K562 (cell line): ENCODE data around the gene RERE. TPM values are rescaled to one million over a fixed set of nuclear protein-coding genes. Genes with fewer than 3 reads are reported as not detected.

ENCODE experiments used
- ATAC-seq: fragments of 200-7000 bp; cut with Tn5 transposase; 3 replicates; pipeline ENCODE4 v1.9.1; 2020; ENCODE audit warnings: moderate library complexity
- BruUV-seq: library from RNA; stranded (reverse); fragments of 400-500 nt; replicated peaks from 2 replicates; lab custom pipeline; 2021; lab: Mats Ljungman, UMichigan
- CTCF ChIA-PET: fragments of 300-600 bp; formaldehyde crosslinking; extraction: SDS; loops from one replicate; lab custom pipeline; 2021; ENCODE audit warnings: low intra/inter-chr PET ratio; lab: Yijun Ruan, JAX
- POLR2A ChIA-PET: fragments of 300-600, 350-650 bp; sonication (Branson Sonifier 250); formaldehyde crosslinking; extraction: SDS; loops from one replicate; lab custom pipeline; 2021; ENCODE audit warnings: antibody characterized with exemption, inconsistent platforms; lab: Yijun Ruan, JAX
- DNase-seq, 4 experiments: peaks; one replicate each; pipeline versions ENCODE4 v3.0.0 to v3.0.0-alpha.2; 2011 to 2018; ENCODE audit warnings: low spot score in 3 of 4, mixed read lengths in 3 of 4; ENCODE audit errors: extremely low read depth in 1 of 4
- FAIRE-seq: peaks from 2 replicates; lab custom pipeline; 2011; peaks lifted over from hg19 to GRCh38; lab: Jason Lieb, UNC
- H2AFZ ChIP-seq: 2 replicates; pipeline ENCODE4 v1.6.0; 2011; ENCODE audit warnings: low read depth, low read length, control low read depth, inconsistent platforms
- H3K27ac ChIP-seq: fragments of 200-600 bp; 3 replicates; pipeline ENCODE4 v1.8.0; 2011; ENCODE audit warnings: low read depth, mild to moderate bottlenecking, control low read depth, inconsistent platforms, low read length, moderate library complexity, mixed read lengths; ENCODE audit errors: extremely low read depth
- H3K27me3 ChIP-seq, 2 experiments: fragments of 300-600 bp in 1 of 2; 2 replicates in 1 of 2; 3 replicates in 1 of 2; pipeline versions ENCODE4 v1.6.0 to v1.8.0; 2011; ENCODE audit warnings: inconsistent platforms in 2 of 2, low read length in 2 of 2, mild to moderate bottlenecking in 1 of 2, mixed read lengths in 1 of 2, moderate library complexity in 1 of 2; ENCODE audit not compliant: control insufficient read depth in 2 of 2, insufficient read depth in 2 of 2
- H3K36me3 ChIP-seq: fragments of 300-600 bp; 3 replicates; pipeline ENCODE4 v1.8.0; 2011; ENCODE audit warnings: mild to moderate bottlenecking, low read length, inconsistent platforms; ENCODE audit not compliant: control insufficient read depth, insufficient read depth
- H3K4me1 ChIP-seq, 2 experiments: fragments of 200-600 bp in 1 of 2; replicated peaks in 1 of 2; 2 replicates in 1 of 2; 3 replicates in 1 of 2; pipeline versions ENCODE4 v1.5.1 to v1.8.0; 2011; ENCODE audit warnings: inconsistent platforms in 2 of 2, low read length in 2 of 2, mild to moderate bottlenecking in 1 of 2, mixed read lengths in 1 of 2, moderate library complexity in 1 of 2; ENCODE audit not compliant: control insufficient read depth in 2 of 2, insufficient read depth in 2 of 2
- H3K4me2 ChIP-seq: 2 replicates; pipeline ENCODE4 v1.6.1; 2011; ENCODE audit warnings: low read length, control low read depth, inconsistent platforms, mixed read lengths; ENCODE audit not compliant: insufficient read depth
- H3K4me3 ChIP-seq: fragments of 200-600 bp; sonication (generic), shearing (Covaris generic); 2 replicates; pipeline ENCODE4 v1.5.1; 2016; ENCODE audit warnings: control low read depth, inconsistent platforms
- H3K79me2 ChIP-seq: fragments of 200-600 bp; 3 replicates; pipeline ENCODE4 v1.8.0; 2011; ENCODE audit warnings: low read length, inconsistent platforms; ENCODE audit not compliant: control insufficient read depth, insufficient read depth
- H3K9ac ChIP-seq, 2 experiments: 2 replicates each; pipeline versions ENCODE4 v1.6.0 to v1.6.1; 2011; ENCODE audit warnings: low read depth in 2 of 2, low read length in 2 of 2, control low read depth in 1 of 2, inconsistent platforms in 1 of 2, mild to moderate bottlenecking in 1 of 2, mixed read lengths in 1 of 2; ENCODE audit not compliant: insufficient read depth in 1 of 2
- H3K9me1 ChIP-seq: one replicate; pipeline ENCODE4 v1.6.0; 2011; ENCODE audit warnings: inconsistent platforms, mild to moderate bottlenecking, low read length, moderate library complexity; ENCODE audit not compliant: control insufficient read depth, insufficient read depth
- H3K9me3 ChIP-seq: replicated peaks from 2 replicates; pipeline ENCODE4 v1.5.1; 2011; ENCODE audit warnings: low read depth, low read length, inconsistent platforms; ENCODE audit not compliant: control insufficient read depth, insufficient read depth
- H4K20me1 ChIP-seq: replicated peaks from 2 replicates; pipeline ENCODE4 v1.6.1; 2011; ENCODE audit warnings: low read length, inconsistent platforms, mixed read lengths; ENCODE audit not compliant: control insufficient read depth, insufficient read depth
- BCLAF1 ChIP-seq, 2 experiments: fragments of 450-650 bp in 1 of 2; IDR thresholded peaks; 2 replicates each; pipeline ENCODE4 v1.6.1; 2011 to 2017; ENCODE audit warnings: low read depth in 2 of 2, antibody characterized with exemption in 1 of 2, borderline replicate concordance in 1 of 2, low read length in 1 of 2, mild to moderate bottlenecking in 1 of 2, mixed read lengths in 1 of 2; ENCODE audit not compliant: control insufficient read depth in 1 of 2
- CTCFL ChIP-seq: IDR thresholded peaks from 2 replicates; pipeline ENCODE4 v1.6.1; 2011; ENCODE audit warnings: borderline replicate concordance, low read depth, mild to moderate bottlenecking, moderate library complexity, low read length; ENCODE audit not compliant: insufficient read depth, poor library complexity, severe bottlenecking
- LEF1 ChIP-seq: fragments of 450-650 bp; IDR thresholded peaks from 2 replicates; pipeline ENCODE4 v1.6.1; 2016; ENCODE audit warnings: mild to moderate bottlenecking
- RBM22 ChIP-seq: fragments of 200-400 bp; formaldehyde crosslinking; IDR thresholded peaks from 2 replicates; pipeline ENCODE4 v1.6.1; 2018; ENCODE audit warnings: low read length, low read depth; ENCODE audit not compliant: poor library complexity, severe bottlenecking
- SOX6 ChIP-seq: fragments of 450-650 bp; IDR thresholded peaks from 2 replicates; pipeline ENCODE4 v1.6.1; 2014; ENCODE audit warnings: mild to moderate bottlenecking
- USF1 ChIP-seq: sonication (generic); formaldehyde crosslinking; IDR thresholded peaks from 2 replicates; pipeline ENCODE4 v1.9.0; 2022; ENCODE audit warnings: mild to moderate bottlenecking, missing genetic modification reagents
- WGBS: fragments of 100-300 bp; shearing (Covaris generic); methylation state at CpG from one replicate; pipeline ENCODE4 v1.1.6; 2016; ENCODE audit warnings: low coverage, mixed read lengths; ENCODE audit not compliant: insufficient coverage; ENCODE audit errors: missing lambda C conversion rate; 5-methylcytosine and 5-hydroxymethylcytosine counted together
- in situ Hi-C: fragments of 300-500 bp; cut with MboI; formaldehyde crosslinking; loops from 4 replicates; pipeline ENCODE4 v1.15.0; 2018; ENCODE audit warnings: inconsistent platforms, mixed read lengths
- intact Hi-C: fragments of 100-400 bp; cut with micrococcal nuclease; formaldehyde crosslinking; loops from 2 replicates; pipeline ENCODE4 v1.14.2; 2022
- polyA plus RNA-seq, 8 experiments: library from polyadenylated mRNA; depleted of rRNA in 4 of 8; stranded (reverse) in 5 of 8; unstranded in 3 of 8; fragments of >200 nt; fragmentation: Nextera tagmentation in 2 of 8; fragmentation: Illumina TruSeq in 1 of 8; extraction: Ambion mirVana in 2 of 8; extraction: Trizol in 1 of 8; gene quantifications; 2 replicates each; pipeline versions ENCODE4 v1.2.1 to v1.2.3, GENCODE V29; 2011 to 2014; ENCODE audit warnings: inconsistent platforms in 1 of 8, missing spikeins in 1 of 8
- total RNA-seq, 7 experiments: library from RNA; depleted of rRNA in 6 of 7; stranded (reverse); fragments of >200 nt in 6 of 7; fragmentation: Illumina TruSeq in 2 of 7; extraction: Trizol in 2 of 7; gene quantifications; 2 replicates each; pipeline versions ENCODE4 v1.2.1 to v1.2.3, GENCODE V29; 2011 to 2021; ENCODE audit warnings: low replicate concordance in 1 of 7

The RERE gene
- total and polyA plus RNA-seq, 9 of the 15 experiments (the other 6 are each of a cell fraction or from before 2014, with no cell fraction given) = 3.0 to 51.5 (median 13.4) TPM

GRCh38 chr1:8565802-8566201 is 251.6 kb downstream of the RERE start (continued):
- no peak for TF ChIP-seq BCLAF1 (IDR thresholded peaks at IDR 0.05; ENCODE audit: borderline replicate concordance in 1 of 2, control insufficient read depth in 1 of 2, low read depth in 2 of 2, low read length in 1 of 2)
- no peak for TF ChIP-seq USF1

GRCh38 chr1:8563944-8564537 is 253.4 kb downstream of the RERE start:
- H2AFZ ChIP-seq = no peak overlapping the region
- H3K4me1 ChIP-seq = peaks cover 0 to 26% of the 10 kb centered on the region in 2 experiments; a peak in 4 of 5 replicates
- intact Hi-C loops (no loop called here), in situ Hi-C loops (loop anchor here (5.0 kb wide), 2 partner anchors 163 to 293 kb away; no protein-coding TSS in a partner anchor)
- H3K9ac ChIP-seq = no peak overlapping the region
- 14% methylated on average over 2 of the region's 2 CpGs for whole genome bisulfite sequencing
- H3K9me3 ChIP-seq = no peaks in the 10 kb centered on the region
- H3K4me2 ChIP-seq = no peak overlapping the region
- DNase-seq (no peak), ATAC-seq (no peak; the same call in 2 of the 3 replicates), FAIRE-seq (no peak)
- ChIA-PET POLR2A (interaction anchor here (0.7 to 1.0 kb wide), 2 partner anchors 80 to 141 kb away, joined by 3 read pairs; no protein-coding TSS in a partner anchor), CTCF (interaction anchor here (0.8 to 4.9 kb wide), 2 partner anchors 109 to 162 kb away, joined by 3 to 53 read pairs; no protein-coding TSS in a partner anchor)
- TF ChIP-seq LEF1 = 0 out of 2 replicates have a peak, but pooled peaks have one; percentile 27
- TF ChIP-seq RBM22 = no peak
- TF ChIP-seq SOX6 = peak; percentile 17; the same call in 1 of the 2 replicates
- TF ChIP-seq CTCFL = no peak
- H3K79me2 ChIP-seq = peaks cover 24% of the 10 kb centered on the region
- no peak overlapping the region for H3K4me3 ChIP-seq
- H4K20me1 ChIP-seq = peaks cover 9% of the 10 kb centered on the region
- no peaks in the 10 kb centered on the region for H3K9me1 ChIP-seq
- H3K27me3 ChIP-seq = no peaks in the 10 kb centered on the region
- no peak overlapping the region for H3K27ac ChIP-seq
- H3K36me3 ChIP-seq = no peaks in the 10 kb centered on the region
- no TSS peak for BruUV-seq
